Measurements from ENCODE around the gene ID4. TPM values are rescaled to one million over a fixed set of nuclear protein-coding genes. Genes with fewer than 3 reads are reported as not detected.

The ID4 gene, protein sequence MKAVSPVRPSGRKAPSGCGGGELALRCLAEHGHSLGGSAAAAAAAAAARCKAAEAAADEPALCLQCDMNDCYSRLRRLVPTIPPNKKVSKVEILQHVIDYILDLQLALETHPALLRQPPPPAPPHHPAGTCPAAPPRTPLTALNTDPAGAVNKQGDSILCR
- total RNA-seq (10 to 100 TPM in 1 of 9 donors, 1 to 10 TPM in 8; 1.5 to 29.6 (median 2.7) TPM), polyA plus RNA-seq (1 to 10 TPM; 3.7 to 5.9 TPM)
- long read RNA-seq, donor 1, partial matches to known transcripts, result 0 of 5 reads
- long read RNA-seq, donor 1, other reads (novel, unspliced or antisense), result 1 of 5 reads
- long read RNA-seq, donor 2, result 0 reads
- long read RNA-seq, donor 3, partial matches to known transcripts, result 0 of 2 reads
- long read RNA-seq, donor 3, other reads (novel, unspliced or antisense), result 0 of 2 reads

DNA sequence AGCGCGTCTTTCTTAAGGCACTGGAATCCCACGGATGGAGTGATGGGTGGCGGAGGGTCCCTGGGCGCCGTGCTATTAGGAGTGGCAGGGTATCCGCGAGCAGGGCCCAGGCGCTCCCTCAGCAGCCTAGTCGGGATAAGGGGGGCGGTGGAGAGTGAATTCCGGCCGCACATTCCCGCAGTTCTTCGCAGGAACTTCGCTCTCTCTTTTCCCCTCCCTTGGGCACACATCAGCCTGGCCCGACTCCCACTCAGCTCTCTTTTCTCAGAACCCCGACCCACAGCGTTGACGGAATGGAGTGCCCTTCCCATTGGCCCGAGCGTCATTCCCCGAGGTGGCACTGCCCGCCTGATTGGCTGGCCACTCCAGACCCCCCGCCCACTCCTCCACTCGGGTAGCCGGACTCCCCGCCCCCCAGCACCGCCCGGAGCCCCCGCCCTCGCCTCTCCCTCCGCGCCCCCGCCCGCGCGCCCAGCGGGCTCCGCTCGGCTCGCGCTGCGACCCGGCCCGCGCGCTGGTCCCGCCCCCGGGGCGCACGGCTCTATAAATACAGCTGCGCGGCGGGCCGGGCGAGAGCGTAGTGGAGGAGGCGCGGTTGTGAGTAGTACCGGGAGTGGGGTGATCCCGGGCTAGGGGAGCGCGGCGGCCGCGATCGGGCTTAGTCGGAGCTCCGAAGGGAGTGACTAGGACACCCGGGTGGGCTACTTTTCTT lies at the start of gene ID4:
Gene ID4, plus strand, starts transcription at position 572 of the 712 bp plus-strand sequence. CDS start 385 bp downstream, outside the sequence.
- peak within 1 kb of the TSS; percentile 57 to 84 (median 62) for H3K4me3 ChIP-seq
- peak; percentile 95 to 97 (median 96) for ATAC-seq
- peaks cover 0 to 61% (median 5%) of the 10 kb centered on the region in 9 donors for H3K27me3 ChIP-seq
- no peaks in the 10 kb centered on the region for H3K9me3 ChIP-seq
- H3K27ac ChIP-seq, result peak within 1 kb of the TSS; percentile 28 to 89 (median 73)
- 2 to 4% (median 3%) methylated on average over 25 to 71 of the region's 71 CpGs for whole genome bisulfite sequencing, 4 donors
- no peaks in the 10 kb centered on the region for H3K36me3 ChIP-seq
- H3K4me1 ChIP-seq, result peaks cover 0 to 19% (median 7%) of the 10 kb centered on the region in 12 donors
- intact Hi-C loops (cut with DNase I), result loop anchor here in 2 of 10 donors (2.0 kb wide), 1 partner anchor 32 kb away; no protein-coding TSS in a partner anchor
- TF ChIP-seq, protein P1, sequence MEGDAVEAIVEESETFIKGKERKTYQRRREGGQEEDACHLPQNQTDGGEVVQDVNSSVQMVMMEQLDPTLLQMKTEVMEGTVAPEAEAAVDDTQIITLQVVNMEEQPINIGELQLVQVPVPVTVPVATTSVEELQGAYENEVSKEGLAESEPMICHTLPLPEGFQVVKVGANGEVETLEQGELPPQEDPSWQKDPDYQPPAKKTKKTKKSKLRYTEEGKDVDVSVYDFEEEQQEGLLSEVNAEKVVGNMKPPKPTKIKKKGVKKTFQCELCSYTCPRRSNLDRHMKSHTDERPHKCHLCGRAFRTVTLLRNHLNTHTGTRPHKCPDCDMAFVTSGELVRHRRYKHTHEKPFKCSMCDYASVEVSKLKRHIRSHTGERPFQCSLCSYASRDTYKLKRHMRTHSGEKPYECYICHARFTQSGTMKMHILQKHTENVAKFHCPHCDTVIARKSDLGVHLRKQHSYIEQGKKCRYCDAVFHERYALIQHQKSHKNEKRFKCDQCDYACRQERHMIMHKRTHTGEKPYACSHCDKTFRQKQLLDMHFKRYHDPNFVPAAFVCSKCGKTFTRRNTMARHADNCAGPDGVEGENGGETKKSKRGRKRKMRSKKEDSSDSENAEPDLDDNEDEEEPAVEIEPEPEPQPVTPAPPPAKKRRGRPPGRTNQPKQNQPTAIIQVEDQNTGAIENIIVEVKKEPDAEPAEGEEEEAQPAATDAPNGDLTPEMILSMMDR (IDR thresholded peaks at IDR 0.05), result no peak
- peak; percentile 81 to 95 for TF ChIP-seq POLR2A (IDR thresholded peaks at IDR 0.05)
- peak; percentile 91 to 95 (median 94) for DNase-seq

DNA sequence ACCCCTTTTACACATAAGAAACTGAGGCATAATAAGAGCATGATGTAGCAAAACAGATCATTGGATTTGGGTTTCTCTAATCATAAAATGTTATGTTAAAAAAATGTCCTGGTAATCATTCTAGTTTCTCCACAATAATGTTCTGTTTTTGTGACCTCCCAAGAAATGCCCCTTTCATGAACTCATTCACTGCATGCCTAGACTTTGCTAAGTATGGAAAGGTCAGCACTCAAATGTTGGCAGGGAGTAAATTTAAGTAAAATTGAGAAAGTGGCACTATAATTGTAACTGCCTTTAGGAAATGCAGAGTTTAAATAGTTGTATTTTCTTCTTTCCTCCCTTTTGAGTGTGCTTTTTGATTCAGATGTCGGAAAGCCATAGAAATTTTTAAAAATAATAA lies 48.5 kb upstream of the ID4 start:
- WGBS, 4 donors, result 80 to 93% (median 86%) methylated on average over 1 of the region's 1 CpG
- Histone ChIP-seq H3K4me1 (peaks cover 0 to 16% (median 0%) of the 10 kb centered on the region in 12 donors), H3K27ac (peak overlapping the region in 1 of 12 donors; percentile 14), H3K27me3 (no peaks in the 10 kb centered on the region), H3K36me3 (no peaks in the 10 kb centered on the region), H3K9me3 (no peaks in the 10 kb centered on the region), H3K4me3 (no peak overlapping the region)
- DNase-seq (no peak), ATAC-seq (no peak)
- intact Hi-C loops (cut with DNase I), result no loop called here
- TF ChIP-seq, protein P1 (IDR thresholded peaks at IDR 0.05), result no peak
- TF ChIP-seq POLR2A (IDR thresholded peaks at IDR 0.05), result no peak

DNA sequence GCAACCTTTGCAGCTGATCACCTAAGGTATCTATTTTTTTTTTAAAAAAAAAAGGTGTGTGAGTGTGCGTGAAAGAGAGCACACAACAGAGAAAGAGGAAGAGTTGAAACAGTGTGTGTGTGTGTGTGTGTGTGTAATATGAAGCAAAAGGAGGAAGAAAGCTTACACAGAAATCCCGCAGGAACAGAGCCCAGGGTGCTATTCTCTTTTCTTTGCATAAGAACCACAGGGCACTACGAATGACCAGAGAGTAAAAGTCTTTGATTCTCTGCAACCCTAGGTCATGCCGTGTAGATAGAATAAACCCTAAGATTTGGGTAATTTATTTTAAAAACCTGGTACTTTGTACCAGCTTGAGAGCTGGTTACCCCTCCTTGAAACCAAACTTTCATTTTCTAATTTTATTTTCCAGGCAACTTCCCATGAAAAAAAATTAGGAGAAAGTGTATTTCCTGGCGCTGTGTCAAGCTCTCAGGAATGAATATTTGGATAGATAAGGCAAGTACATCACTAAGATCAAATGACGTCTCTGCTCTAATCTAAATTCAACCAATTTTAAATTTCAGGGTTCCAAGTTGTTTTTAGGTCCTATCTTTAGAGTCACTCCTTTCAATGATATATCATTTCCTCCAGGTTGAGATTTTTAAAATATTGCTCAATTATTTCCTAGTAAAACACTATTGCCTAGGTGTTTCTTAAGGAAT lies 47.9 kb upstream of the ID4 start:
- Histone ChIP-seq H3K36me3 (no peaks in the 10 kb centered on the region), H3K4me1 (peaks cover 0 to 16% (median 0%) of the 10 kb centered on the region in 12 donors), H3K4me3 (peak overlapping the region in 1 of 12 donors; percentile 11), H3K9me3 (no peaks in the 10 kb centered on the region), H3K27me3 (no peaks in the 10 kb centered on the region), H3K27ac (no peak overlapping the region)
- 35 to 50% (median 45%) methylated on average over 6 of the region's 6 CpGs for WGBS, 4 donors
- ATAC-seq (no peak), DNase-seq (no peak)
- intact Hi-C loops (cut with DNase I), result no loop called here
- TF ChIP-seq, protein P1 (IDR thresholded peaks at IDR 0.05), result no peak
- TF ChIP-seq POLR2A (IDR thresholded peaks at IDR 0.05), result no peak

Measured in heart left ventricle (tissue), 16 donors.